ENCODE data around the gene PEX10.

The PEX10 gene

GRCh38 chr1:2418791-2419320 is 6.5 kb upstream of the PEX10 start:
- DNase-seq, result no peak

- no peak for DNase-seq
Measured at GRCh38 chr1:2417833-2418225, 5.5 kb upstream of the PEX10 start.

- DNase-seq, result no peak
Measured at GRCh38 chr1:2417083-2417832, 4.9 kb upstream of the PEX10 start.

GRCh38 chr1:2416403-2416802 is 4.0 kb upstream of the PEX10 start:
- DNase-seq, result no peak

- no peak for DNase-seq
Measured at GRCh38 chr1:2415801-2416208, 3.4 kb upstream of the PEX10 start.

- DNase-seq, result no peak
Measured at GRCh38 chr1:2415337-2415736, 3.0 kb upstream of the PEX10 start.

- DNase-seq, result peak; percentile 51
Measured at GRCh38 chr1:2414297-2414958, 2.1 kb upstream of the PEX10 start.

- DNase-seq, result no peak
Measured at GRCh38 chr1:2413495-2414296, 1.3 kb upstream of the PEX10 start.

GRCh38 chr1:2412773-2413494 is 570 bp upstream of the PEX10 start:
- peak; percentile 62 for DNase-seq

- DNase-seq, result no peak
Measured at GRCh38 chr1:2411801-2412394, 466 bp downstream of the PEX10 start.

- no peak for DNase-seq
Measured at GRCh38 chr1:2409745-2410144, 2.6 kb downstream of the PEX10 start.

GRCh38 chr1:2408859-2409276 is 3.5 kb downstream of the PEX10 start:
- DNase-seq, result no peak

GRCh38 chr1:2408456-2408855 is 3.9 kb downstream of the PEX10 start:
- no peak for DNase-seq

GRCh38 chr1:2407991-2408275 is 4.4 kb downstream of the PEX10 start:
- no peak for DNase-seq

GRCh38 chr1:2407166-2407990 is 5.0 kb downstream of the PEX10 start:
- no peak for DNase-seq

GRCh38 chr1:2406451-2407041 is 5.8 kb downstream of the PEX10 start:
- DNase-seq, result no peak

- no peak for DNase-seq
Measured at GRCh38 chr1:2405588-2406295, 6.6 kb downstream of the PEX10 start.

GRCh38 chr1:2404890-2405511 is 7.4 kb downstream of the PEX10 start:
- DNase-seq, result no peak

- DNase-seq, result no peak
Measured at GRCh38 chr1:2404142-2404889, 8.0 kb downstream of the PEX10 start.
